DOHH2 (cell line): ENCODE data around the gene SHE.

Experiments
- CTCF ChIP-seq: fragments of 200-600 bp; sonication (generic); IDR thresholded peaks from one replicate; pipeline ENCODE4 v1.5.1; 2014; ENCODE audit warnings: antibody characterized with exemption, mild to moderate bottlenecking, low read depth, low read length; ENCODE audit not compliant: poor library complexity, severe bottlenecking
- EZH2phosphoT487 ChIP-seq: fragments of 200-600 bp; sonication (generic); IDR thresholded peaks from 2 replicates; pipeline ENCODE4 v1.6.1; 2017; ENCODE audit warnings: borderline replicate concordance, mild to moderate bottlenecking, antibody characterized with exemption, low read length, moderate library complexity, mixed read lengths

GRCh38 chr1:154430903-154431302 lies 71.3 kb downstream of the SHE start:
- TF ChIP-seq EZH2phosphoT487: no peak
- no peak for TF ChIP-seq CTCF
